Activated naive CD4-positive, alpha-beta T cell treated with anti-CD3 and anti-CD28 coated beads, Interleukin-2, amount 50 U/mL, for 72 hours (primary cell): ENCODE data around the gene TCN2. TPM values are rescaled to one million over a fixed set of nuclear protein-coding genes. Genes with fewer than 3 reads are reported as not detected.
A peak's percentile ranks its signal among the peaks of the same experiment; 100 is the strongest.
"Not testable (repeated sequence)": the region's sequence is repeated elsewhere in the genome, so short reads cannot be mapped to it uniquely, and the experiment has no call there.

Experiments
- ATAC-seq, 2 donors: fragments of 150-1000 bp; cut with Tn5 transposase; 2 replicates each; pipeline ENCODE4 v1.10.0; 2021; ENCODE audit warnings: mild to moderate bottlenecking in 2 of 2, moderate library complexity in 2 of 2
- DNase-seq, 2 donors: peaks; one replicate each; pipeline ENCODE4 v3.0.0; 2021 to 2022; ENCODE audit warnings: low spot score in 2 of 2
- H3K27ac Mint-ChIP-seq, 2 donors: one replicate each; pipeline ENCODE4 v1.8.0; 2022; ENCODE audit warnings: mild to moderate bottlenecking in 2 of 2, mixed read lengths in 2 of 2
- H3K36me3 Mint-ChIP-seq, 2 donors: one replicate each; pipeline ENCODE4 v1.8.0; 2022; ENCODE audit warnings: mixed read lengths in 2 of 2
- H3K9me3 Mint-ChIP-seq, 2 donors: one replicate each; pipeline ENCODE4 v1.8.0; 2022; ENCODE audit warnings: mixed read lengths in 2 of 2
- total RNA-seq, 2 donors: library from RNA; stranded (reverse); gene quantifications; one replicate each; pipeline ENCODE4 v1.2.3, GENCODE V29; 2022

TCN2 gene
- total RNA-seq, 2 donors from 2014 or later: 1.5 TPM

GRCh38 chr22:30600921-30601320, 6.1 kb upstream of the TCN2 start:
- no peak for ATAC-seq
- Mint-ChIP-seq H3K9me3 (no peaks in the 10 kb centered on the region), H3K27ac (no peak overlapping the region), H3K36me3 (no peaks in the 10 kb centered on the region)
- no peak for DNase-seq

GRCh38 chr22:30601464-30601863, 5.5 kb upstream of the TCN2 start:
- no peak for ATAC-seq
- no peak for DNase-seq
- H3K36me3 Mint-ChIP-seq: no peaks in the 10 kb centered on the region
- no peak overlapping the region for H3K27ac Mint-ChIP-seq
- no peaks in the 10 kb centered on the region for H3K9me3 Mint-ChIP-seq

- DNase-seq (no peak), ATAC-seq (peak in 1 of 2 donors; percentile 49)
- peak overlapping the region in 1 of 2 donors; percentile 29 for H3K27ac Mint-ChIP-seq
- no peaks in the 10 kb centered on the region for H3K9me3 Mint-ChIP-seq
- no peaks in the 10 kb centered on the region for H3K36me3 Mint-ChIP-seq
Observed at GRCh38 chr22:30602049-30602448, 4.9 kb upstream of the TCN2 start.

- H3K27ac Mint-ChIP-seq: no peak overlapping the region
- no peaks in the 10 kb centered on the region for H3K36me3 Mint-ChIP-seq
- DNase-seq (no peak), ATAC-seq (no peak)
- H3K9me3 Mint-ChIP-seq: no peaks in the 10 kb centered on the region
Observed at GRCh38 chr22:30603801-30604200, 3.2 kb upstream of the TCN2 start.

- H3K36me3 Mint-ChIP-seq: no peaks in the 10 kb centered on the region
- H3K27ac Mint-ChIP-seq: no peak overlapping the region
- DNase-seq: no peak
- H3K9me3 Mint-ChIP-seq: no peaks in the 10 kb centered on the region
- ATAC-seq: no peak
Observed at GRCh38 chr22:30604723-30605122, 2.3 kb upstream of the TCN2 start.

GRCh38 chr22:30605449-30606110, 1.4 kb upstream of the TCN2 start:
- H3K36me3 Mint-ChIP-seq: no peaks in the 10 kb centered on the region
- ATAC-seq (peak in 1 of 2 donors; percentile 35), DNase-seq (peak in 1 of 2 donors; percentile 51)
- H3K9me3 Mint-ChIP-seq: no peaks in the 10 kb centered on the region
- peak overlapping the region in 1 of 2 donors; percentile 23 for H3K27ac Mint-ChIP-seq

- Mint-ChIP-seq H3K27ac (peak overlapping the region in 1 of 2 donors; percentile 54), H3K36me3 (no peaks in the 10 kb centered on the region)
- ATAC-seq: peak in 1 of 2 donors; percentile 14
Observed at GRCh38 chr22:30607300-30607930, 441 bp downstream of the TCN2 start.

GRCh38 chr22:30607939-30608338, 965 bp downstream of the TCN2 start:
- DNase-seq (no peak), ATAC-seq (no peak)
- H3K9me3 Mint-ChIP-seq: no peaks in the 10 kb centered on the region
- H3K36me3 Mint-ChIP-seq: no peaks in the 10 kb centered on the region
- H3K27ac Mint-ChIP-seq: peak overlapping the region in 1 of 2 donors; percentile 54

More at GRCh38 chr22:30607300-30607930, 441 bp downstream of the TCN2 start:
- no peak for DNase-seq
- H3K9me3 Mint-ChIP-seq: no peaks in the 10 kb centered on the region

- peak; percentile 70 to 82 for ATAC-seq
- Mint-ChIP-seq H3K36me3 (no peaks in the 10 kb centered on the region), H3K27ac (peak overlapping the region in 1 of 2 donors; percentile 43), H3K9me3 (no peaks in the 10 kb centered on the region)
- peak; percentile 36 to 66 for DNase-seq
Observed at GRCh38 chr22:30609260-30610185, 2.5 kb downstream of the TCN2 start.

- no peak for DNase-seq
- H3K36me3 Mint-ChIP-seq: no peaks in the 10 kb centered on the region
Observed at GRCh38 chr22:30610299-30610698, 3.3 kb downstream of the TCN2 start.

GRCh38 chr22:30611197-30611596, 4.2 kb downstream of the TCN2 start:
- ATAC-seq (no peak), DNase-seq (no peak)
- Mint-ChIP-seq H3K9me3 (no peaks in the 10 kb centered on the region), H3K36me3 (no peaks in the 10 kb centered on the region), H3K27ac (no peak overlapping the region)

More at GRCh38 chr22:30610299-30610698, 3.3 kb downstream of the TCN2 start:
- no peak for ATAC-seq
- H3K27ac Mint-ChIP-seq: no peak overlapping the region
- no peaks in the 10 kb centered on the region for H3K9me3 Mint-ChIP-seq

GRCh38 chr22:30612789-30613188, 5.8 kb downstream of the TCN2 start:
- Mint-ChIP-seq H3K27ac (no peak overlapping the region), H3K36me3 (no peaks in the 10 kb centered on the region), H3K9me3 (no peaks in the 10 kb centered on the region)
- DNase-seq (no peak), ATAC-seq (no peak)

GRCh38 chr22:30614268-30614667, 7.3 kb downstream of the TCN2 start:
- Mint-ChIP-seq H3K27ac (no peak overlapping the region), H3K36me3 (no peaks in the 10 kb centered on the region), H3K9me3 (no peaks in the 10 kb centered on the region)
- DNase-seq (no peak), ATAC-seq (no peak)

GRCh38 chr22:30614879-30615278, 7.9 kb downstream of the TCN2 start:
- H3K27ac Mint-ChIP-seq: peak overlapping the region in 1 of 2 donors; percentile 79
- no peaks in the 10 kb centered on the region for H3K9me3 Mint-ChIP-seq
- DNase-seq: no peak
- H3K36me3 Mint-ChIP-seq: no peaks in the 10 kb centered on the region
- no peak for ATAC-seq

- Mint-ChIP-seq H3K27ac (peak overlapping the region in 1 of 2 donors; percentile 5), H3K36me3 (no peaks in the 10 kb centered on the region), H3K9me3 (no peaks in the 10 kb centered on the region)
- DNase-seq: no peak
- ATAC-seq: no peak
Observed at GRCh38 chr22:30615543-30615954, 8.6 kb downstream of the TCN2 start.

GRCh38 chr22:30617819-30618218, 10.8 kb downstream of the TCN2 start:
- no peak for ATAC-seq
- H3K9me3 Mint-ChIP-seq: no peaks in the 10 kb centered on the region

GRCh38 chr22:30619909-30620308, 12.9 kb downstream of the TCN2 start:
- not testable (repeated sequence) for DNase-seq, H3K36me3 Mint-ChIP-seq, H3K9me3 Mint-ChIP-seq, ATAC-seq
- peak overlapping the region in 1 of 2 donors; percentile 44 for H3K27ac Mint-ChIP-seq

More at GRCh38 chr22:30617819-30618218, 10.8 kb downstream of the TCN2 start:
- no peak overlapping the region for H3K27ac Mint-ChIP-seq
- no peaks in the 10 kb centered on the region for H3K36me3 Mint-ChIP-seq
- DNase-seq: no peak
